ENCODE measurements around the gene MCM6. TPM values are rescaled to one million over a fixed set of nuclear protein-coding genes. Genes with fewer than 3 reads are reported as not detected.

Gene MCM6
- polyA plus RNA-seq, 1 of the 3 experiments (the other 2 are of a cell fraction), result 18.4 TPM

DNA sequence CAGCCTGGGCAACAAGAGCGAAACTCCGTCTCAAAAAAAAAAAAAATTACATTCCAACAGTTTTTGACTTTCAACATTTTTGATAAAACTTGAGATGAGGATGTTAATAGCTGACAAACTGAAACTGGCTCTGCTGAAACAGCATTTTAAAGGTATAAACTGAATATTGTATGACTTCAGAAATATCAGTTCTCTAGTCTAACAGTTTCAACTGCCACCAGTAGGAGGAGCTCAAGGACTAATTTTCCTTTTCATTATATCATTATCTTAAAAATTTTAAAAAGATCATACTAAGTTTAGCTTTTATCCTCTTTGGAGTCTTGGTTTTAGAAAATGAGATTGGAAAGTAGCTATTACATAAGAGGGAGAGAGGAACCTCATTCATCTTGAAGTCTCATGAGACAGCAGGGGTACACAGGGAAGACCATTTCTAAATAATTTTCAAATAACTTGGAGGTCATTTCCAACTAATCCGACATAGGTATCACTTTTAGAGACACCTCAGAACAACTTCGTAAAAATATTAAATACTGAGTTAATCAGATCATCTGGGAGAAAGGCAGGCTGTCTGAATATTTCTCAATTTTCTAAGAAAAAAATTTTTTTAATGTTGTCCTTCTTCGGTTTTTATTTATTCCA lies 37.6 kb upstream of the MCM6 start:
- no peak overlapping the region for H3K9ac ChIP-seq
- no peak for TF ChIP-seq NRF1 (IDR thresholded peaks at IDR 0.05; ENCODE audit: low read depth, low read length)
- TF ChIP-seq RXRA (IDR thresholded peaks at IDR 0.05; ENCODE audit: borderline replicate concordance, low read depth), result no peak
- TF ChIP-seq RAD21 (IDR thresholded peaks at IDR 0.05; ENCODE audit: low read length), result peak; percentile 73
- no peak for TF ChIP-seq SIN3A (IDR thresholded peaks at IDR 0.05; ENCODE audit: borderline replicate concordance, low read depth, low read length)
- TF ChIP-seq EZH2phosphoT487 (IDR thresholded peaks at IDR 0.05; ENCODE audit: borderline replicate concordance, low read depth), result no peak
- peak; percentile 88 for TF ChIP-seq CTCF (IDR thresholded peaks at IDR 0.05)
- TF ChIP-seq YY1 (IDR thresholded peaks at IDR 0.05; ENCODE audit: low read depth), result no peak
- no peak for TF ChIP-seq FOXJ3 (CRISPR knock-in tag; IDR thresholded peaks at IDR 0.05)
- no peak for TF ChIP-seq USF1 (IDR thresholded peaks at IDR 0.05; ENCODE audit: borderline replicate concordance, low read depth)
- TF ChIP-seq CHD2 (IDR thresholded peaks at IDR 0.05; ENCODE audit: low read length, partially characterized antibody), result no peak
- H3K9me3 ChIP-seq, result no peaks in the 10 kb centered on the region
- no peaks in the 10 kb centered on the region for H3K27me3 ChIP-seq (ENCODE audit: insufficient read depth)
- H3K27ac ChIP-seq (ENCODE audit: low read depth in 2 of 2, low read length in 1 of 2), result no peak overlapping the region
- no peak overlapping the region for H3K4me2 ChIP-seq
- H4K20me1 ChIP-seq (ENCODE audit: insufficient read depth), result no peaks in the 10 kb centered on the region
- H2AFZ ChIP-seq (ENCODE audit: low read depth), result no peak overlapping the region
- peaks cover 37 to 52% of the 10 kb centered on the region in 2 experiments for H3K36me3 ChIP-seq (replicated peaks in 1 of 2; ENCODE audit: control insufficient read depth in 1 of 2, insufficient read depth in 2 of 2, low read length in 1 of 2)
- peak; percentile 21 for DNase-seq
- 77% methylated on average over 5 of the region's 5 CpGs for WGBS (ENCODE audit: low lambda C conversion rate)
- H3F3A ChIP-seq (replicated peaks; ENCODE audit: insufficient read depth), result peaks cover 35% of the 10 kb centered on the region
- POLR2A ChIA-PET, result interaction anchor here (0.6 kb wide), 1 partner anchor 1611 kb away, joined by 3 read pairs; no protein-coding TSS in a partner anchor
- H3K4me1 ChIP-seq (ENCODE audit: control insufficient read depth in 1 of 2, insufficient read depth in 2 of 2, low read depth in 1 of 2, low read length in 1 of 2), result no peaks in the 10 kb centered on the region; a peak in 1 of 4 replicates
- no peaks in the 10 kb centered on the region for H3K79me2 ChIP-seq (ENCODE audit: insufficient read depth)
- CTCF ChIA-PET, result interaction anchor here (0.6 to 7.3 kb wide), 46 partner anchors 9 to 1919 kb away, joined by 3 to 158 read pairs (median 4); partner anchors contain the start of gene CXCR4
- no peak overlapping the region for H3K4me3 ChIP-seq (ENCODE audit: low read depth in 2 of 2, low read length in 1 of 2)
- H3K9me2 ChIP-seq, result no peaks in the 10 kb centered on the region

- H3K27ac ChIP-seq (ENCODE audit: low read depth in 2 of 2, low read length in 1 of 2), result peak overlapping the region in 1 of 2 experiments; percentile 43; a peak in 2 of 4 replicates
- H3K36me3 ChIP-seq (replicated peaks in 1 of 2; ENCODE audit: control insufficient read depth in 1 of 2, insufficient read depth in 2 of 2, low read length in 1 of 2), result peaks cover 62 to 69% of the 10 kb centered on the region in 2 experiments
- no peak for DNase-seq
- POLR2A ChIA-PET, result no interaction called here
- no peak for TF ChIP-seq USF2 (IDR thresholded peaks at IDR 0.05; ENCODE audit: borderline replicate concordance, low read depth, low read length)
- peak; percentile 64 for TF ChIP-seq TCF12 (IDR thresholded peaks at IDR 0.05)
- TF ChIP-seq FOXM1 (IDR thresholded peaks at IDR 0.05; ENCODE audit: low read depth), result no peak
- 0 out of 2 replicates have a peak, but pooled peaks have one; percentile 17 for TF ChIP-seq TEAD4 (IDR thresholded peaks at IDR 0.05; ENCODE audit: borderline replicate concordance, insufficient read depth)
- TF ChIP-seq RXRA (IDR thresholded peaks at IDR 0.05; ENCODE audit: borderline replicate concordance, low read depth), result no peak
- TF ChIP-seq, protein P1, sequence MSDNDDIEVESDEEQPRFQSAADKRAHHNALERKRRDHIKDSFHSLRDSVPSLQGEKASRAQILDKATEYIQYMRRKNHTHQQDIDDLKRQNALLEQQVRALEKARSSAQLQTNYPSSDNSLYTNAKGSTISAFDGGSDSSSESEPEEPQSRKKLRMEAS (IDR thresholded peaks at IDR 0.05; ENCODE audit: low read depth), result no peak
- no peak for TF ChIP-seq RFX5 (IDR thresholded peaks at IDR 0.05; ENCODE audit: low read length)
- no peak for TF ChIP-seq ELF1 (IDR thresholded peaks at IDR 0.05)
- TF ChIP-seq FOSL2 (IDR thresholded peaks at IDR 0.05; ENCODE audit: borderline replicate concordance, low read depth), result peak; percentile 19; the same call in 1 of the 2 replicates
- TF ChIP-seq NFIC (IDR thresholded peaks at IDR 0.05; ENCODE audit: borderline replicate concordance), result no peak
- H3K4me3 ChIP-seq (ENCODE audit: low read depth in 2 of 2, low read length in 1 of 2), result no peak overlapping the region
- no peaks in the 10 kb centered on the region; a peak in 1 of 4 replicates for H3K4me1 ChIP-seq (ENCODE audit: control insufficient read depth in 1 of 2, insufficient read depth in 2 of 2, low read depth in 1 of 2, low read length in 1 of 2)
- H4K20me1 ChIP-seq (ENCODE audit: insufficient read depth), result no peaks in the 10 kb centered on the region
- no peaks in the 10 kb centered on the region for H3K9me2 ChIP-seq
- H3K79me2 ChIP-seq (ENCODE audit: insufficient read depth), result no peaks in the 10 kb centered on the region
- H3K27me3 ChIP-seq (ENCODE audit: insufficient read depth), result no peaks in the 10 kb centered on the region
- H3F3A ChIP-seq (replicated peaks; ENCODE audit: insufficient read depth), result peaks cover 23% of the 10 kb centered on the region
- no peaks in the 10 kb centered on the region for H3K9me3 ChIP-seq
- CTCF ChIA-PET, result interaction anchor here (0.9 kb wide), 1 partner anchor 474 kb away, joined by 6 read pairs; no protein-coding TSS in a partner anchor
- no peak overlapping the region for H3K9ac ChIP-seq
- no peak overlapping the region for H3K4me2 ChIP-seq
- H2AFZ ChIP-seq (ENCODE audit: low read depth), result no peak overlapping the region
Measured at GRCh38 chr2:135909976-135910375, 33.7 kb upstream of the MCM6 start.
